Activated CD4-positive, alpha-beta T cell treated with anti-CD3 and anti-CD28 coated beads, Interleukin-2, amount 10 ng/mL, durations not matched to agents 7 days and 5 days (primary cell): Measurements from ENCODE around the gene E2F7. TPM values are rescaled to one million over a fixed set of nuclear protein-coding genes. Genes with fewer than 3 reads are reported as not detected.
"Not testable (repeated sequence)": the region's sequence is repeated elsewhere in the genome, so short reads cannot be mapped to it uniquely, and the experiment has no call there.

Experiments
- CTCF ChIA-PET: fragments of 350-600 bp; sonication (Branson Sonifier 250); formaldehyde crosslinking; loops from one replicate; lab custom pipeline; 2021; ENCODE audit warnings: antibody characterized with exemption; lab: Charles Lee
- POLR2A ChIA-PET: fragments of 350-600 bp; sonication (Branson Sonifier 250); formaldehyde crosslinking; loops from one replicate; lab custom pipeline; 2021; ENCODE audit warnings: antibody characterized with exemption; lab: Charles Lee
- DNase-seq: peaks from one replicate; pipeline ENCODE4 v3.0.0-alpha.2; 2020
- H3K27ac Mint-ChIP-seq: one replicate; pipeline ENCODE4 v1.8.0; 2021; ENCODE audit warnings: mild to moderate bottlenecking, moderate library complexity, mixed read lengths
- H3K27me3 Mint-ChIP-seq: one replicate; pipeline ENCODE4 v1.8.0; 2021; ENCODE audit warnings: mixed read lengths
- H3K36me3 Mint-ChIP-seq: one replicate; pipeline ENCODE4 v1.8.0; 2021; ENCODE audit warnings: low read depth, mixed read lengths
- H3K4me1 Mint-ChIP-seq: one replicate; pipeline ENCODE4 v1.8.0; 2021; ENCODE audit warnings: mixed read lengths
- H3K4me3 Mint-ChIP-seq: one replicate; pipeline ENCODE4 v1.8.0; 2021; ENCODE audit warnings: mild to moderate bottlenecking, moderate library complexity, mixed read lengths
- H3K9me3 Mint-ChIP-seq: one replicate; pipeline ENCODE4 v1.8.0; 2021; ENCODE audit warnings: mixed read lengths
- total RNA-seq, 2 experiments: library from RNA; stranded (reverse); gene quantifications; one replicate each; pipeline ENCODE4 v1.2.3, GENCODE V29; 2021

E2F7 gene
- total RNA-seq, 2 experiments from 2014 or later: 29.4 to 32.6 TPM

DNA sequence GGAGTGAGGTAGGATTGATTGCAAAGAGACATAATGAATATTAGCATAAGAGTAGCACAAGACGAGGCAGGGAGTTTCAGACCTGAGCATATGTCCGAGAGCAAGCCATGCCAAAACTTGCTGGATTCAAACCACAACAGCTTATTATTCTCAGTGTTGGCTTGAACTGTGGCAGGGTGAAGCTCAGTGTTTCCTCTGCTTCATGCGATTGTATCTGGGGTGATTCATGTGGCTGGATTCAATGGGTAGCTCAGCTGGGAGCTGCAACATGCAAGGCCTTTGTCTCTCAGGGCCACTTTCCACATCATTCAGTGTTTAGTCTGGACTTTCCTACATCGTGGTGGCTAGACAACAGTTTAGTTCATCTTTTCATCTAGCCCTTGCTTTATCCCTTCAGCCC is 22.1 kb upstream of the E2F7 start:
- Mint-ChIP-seq H3K4me3 (no peak overlapping the region), H3K27ac (no peak overlapping the region), H3K9me3 (no peaks in the 10 kb centered on the region), H3K4me1 (no peaks in the 10 kb centered on the region), H3K27me3 (peaks cover 2% of the 10 kb centered on the region), H3K36me3 (no peaks in the 10 kb centered on the region)
- ChIA-PET POLR2A (no interaction called here), CTCF (no interaction called here)
- no peak for DNase-seq

DNA sequence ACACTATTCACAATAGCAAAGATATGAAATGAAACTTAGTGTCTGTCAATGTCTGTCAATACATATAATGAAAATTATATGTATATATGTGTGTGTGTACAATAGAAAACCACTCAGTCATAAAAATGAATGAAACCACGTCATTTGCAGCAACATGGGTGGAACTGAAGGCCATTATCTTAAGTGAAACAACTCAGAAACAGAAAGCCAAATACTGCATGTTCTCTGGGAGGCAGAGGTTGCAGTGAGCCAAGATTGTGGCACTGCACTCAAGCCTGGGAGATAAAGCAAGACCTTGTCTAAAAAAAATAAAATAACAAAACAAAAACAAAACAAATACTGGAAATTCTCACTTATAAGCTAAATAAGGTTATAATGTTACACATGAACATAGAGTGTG is 16.7 kb upstream of the E2F7 start:
- peaks cover 4% of the 10 kb centered on the region for H3K27me3 Mint-ChIP-seq
- H3K4me3 Mint-ChIP-seq: no peak overlapping the region
- CTCF ChIA-PET: no interaction called here

DNA sequence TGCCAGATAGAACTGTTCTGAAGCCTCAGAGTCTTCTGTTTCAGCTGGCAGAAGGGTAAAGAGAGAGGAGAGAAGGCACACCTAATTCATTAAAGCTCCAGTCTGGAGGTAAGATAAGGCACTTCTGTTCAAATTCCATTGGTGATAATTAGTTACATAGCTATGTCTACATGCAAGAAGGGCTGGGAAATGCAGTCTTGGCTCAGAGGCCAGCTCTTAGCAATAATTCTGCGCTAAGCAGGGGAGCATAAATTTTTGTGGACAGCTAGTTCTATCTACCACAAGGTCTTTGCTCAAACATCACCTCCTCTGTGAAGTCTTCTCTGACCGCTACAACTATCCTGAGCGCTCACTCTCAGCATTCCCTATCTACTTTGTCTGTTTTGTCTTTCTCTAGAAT is 14.3 kb upstream of the E2F7 start:
- Mint-ChIP-seq H3K27ac (no peak overlapping the region), H3K4me3 (no peak overlapping the region), H3K9me3 (no peaks in the 10 kb centered on the region), H3K4me1 (no peaks in the 10 kb centered on the region), H3K27me3 (peaks cover 10% of the 10 kb centered on the region), H3K36me3 (no peaks in the 10 kb centered on the region)
- ChIA-PET POLR2A (no interaction called here), CTCF (no interaction called here)
- no peak for DNase-seq

More for the DNA sequence above, 16.7 kb upstream of the E2F7 start:
- no peaks in the 10 kb centered on the region for H3K9me3 Mint-ChIP-seq
- POLR2A ChIA-PET: no interaction called here
- H3K27ac Mint-ChIP-seq: no peak overlapping the region
- H3K4me1 Mint-ChIP-seq: no peaks in the 10 kb centered on the region
- DNase-seq: no peak
- no peaks in the 10 kb centered on the region for H3K36me3 Mint-ChIP-seq

DNA sequence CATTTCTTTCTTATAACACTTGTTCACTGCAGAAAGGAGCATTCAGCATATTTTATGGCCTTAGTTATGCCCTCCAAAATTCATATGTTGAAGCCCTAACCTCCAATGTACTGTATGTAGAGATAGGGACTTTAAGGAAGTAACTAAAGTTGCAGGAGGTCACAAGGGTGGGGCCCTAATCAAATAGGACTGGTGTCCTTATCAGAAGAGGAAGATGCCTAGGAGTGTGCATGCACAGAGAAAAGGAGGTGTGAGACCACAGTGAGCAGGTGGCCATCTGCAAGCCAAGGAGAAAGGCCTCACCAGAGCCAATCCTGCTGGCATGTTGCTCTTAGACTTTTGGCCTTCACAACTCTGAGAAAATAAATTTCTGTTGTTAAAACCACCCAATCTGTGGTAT is 12.9 kb upstream of the E2F7 start:
- H3K27me3 Mint-ChIP-seq: peaks cover 10% of the 10 kb centered on the region
- DNase-seq: no peak
- no peaks in the 10 kb centered on the region for H3K4me1 Mint-ChIP-seq
- no peaks in the 10 kb centered on the region for H3K9me3 Mint-ChIP-seq
- ChIA-PET POLR2A (no interaction called here), CTCF (no interaction called here)
- no peak overlapping the region for H3K4me3 Mint-ChIP-seq
- H3K27ac Mint-ChIP-seq: no peak overlapping the region
- no peaks in the 10 kb centered on the region for H3K36me3 Mint-ChIP-seq

DNA sequence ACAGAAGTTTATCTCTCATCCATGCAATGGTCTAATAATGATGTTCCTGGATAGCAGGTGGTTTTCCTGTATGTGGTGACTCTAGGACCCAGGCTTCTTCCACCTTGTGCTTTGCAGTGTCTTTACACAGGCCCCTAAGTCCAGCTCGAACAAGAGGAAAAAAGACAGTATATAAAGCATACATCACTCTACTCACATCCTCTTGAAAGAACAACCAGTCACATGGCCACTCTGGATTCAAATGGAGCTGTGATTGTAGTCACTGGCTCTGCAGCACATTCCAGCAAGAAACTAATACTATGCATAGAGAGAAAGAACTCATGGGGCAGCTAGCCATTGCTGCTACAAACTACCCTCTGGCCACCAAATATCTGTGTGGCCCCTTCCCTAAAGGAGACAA is 11.5 kb upstream of the E2F7 start:
- ChIA-PET POLR2A (no interaction called here), CTCF (no interaction called here)
- H3K27me3 Mint-ChIP-seq: peaks cover 10% of the 10 kb centered on the region
- H3K9me3 Mint-ChIP-seq: no peaks in the 10 kb centered on the region
- H3K4me3 Mint-ChIP-seq: no peak overlapping the region
- H3K27ac Mint-ChIP-seq: no peak overlapping the region
- no peak for DNase-seq
- H3K36me3 Mint-ChIP-seq: no peaks in the 10 kb centered on the region
- no peaks in the 10 kb centered on the region for H3K4me1 Mint-ChIP-seq

DNA sequence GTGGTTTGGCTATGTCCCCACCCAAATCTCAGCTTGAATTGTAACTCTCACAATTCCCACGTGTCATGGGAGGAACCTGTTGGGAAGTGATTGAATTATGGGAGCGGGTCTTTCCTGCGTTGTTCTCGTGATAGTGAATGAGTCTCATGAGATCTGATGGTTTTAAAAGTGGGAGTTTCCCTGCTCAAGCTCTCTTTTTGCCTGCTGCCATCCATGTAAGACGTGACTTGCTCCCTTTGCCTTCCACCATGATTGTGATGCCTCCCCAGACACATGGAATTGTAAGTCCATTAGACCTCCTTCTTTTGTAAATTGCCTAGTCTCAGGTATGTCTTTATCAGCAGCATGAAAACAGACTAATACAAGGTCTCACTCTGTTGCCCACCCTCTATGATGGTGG is 8.5 kb upstream of the E2F7 start:
- H3K27ac Mint-ChIP-seq, H3K36me3 Mint-ChIP-seq: not testable (repeated sequence)
- CTCF ChIA-PET: interaction anchor here (1.1 kb wide), 1 partner anchor 18 kb away, joined by 3 read pairs; no protein-coding TSS in a partner anchor

DNA sequence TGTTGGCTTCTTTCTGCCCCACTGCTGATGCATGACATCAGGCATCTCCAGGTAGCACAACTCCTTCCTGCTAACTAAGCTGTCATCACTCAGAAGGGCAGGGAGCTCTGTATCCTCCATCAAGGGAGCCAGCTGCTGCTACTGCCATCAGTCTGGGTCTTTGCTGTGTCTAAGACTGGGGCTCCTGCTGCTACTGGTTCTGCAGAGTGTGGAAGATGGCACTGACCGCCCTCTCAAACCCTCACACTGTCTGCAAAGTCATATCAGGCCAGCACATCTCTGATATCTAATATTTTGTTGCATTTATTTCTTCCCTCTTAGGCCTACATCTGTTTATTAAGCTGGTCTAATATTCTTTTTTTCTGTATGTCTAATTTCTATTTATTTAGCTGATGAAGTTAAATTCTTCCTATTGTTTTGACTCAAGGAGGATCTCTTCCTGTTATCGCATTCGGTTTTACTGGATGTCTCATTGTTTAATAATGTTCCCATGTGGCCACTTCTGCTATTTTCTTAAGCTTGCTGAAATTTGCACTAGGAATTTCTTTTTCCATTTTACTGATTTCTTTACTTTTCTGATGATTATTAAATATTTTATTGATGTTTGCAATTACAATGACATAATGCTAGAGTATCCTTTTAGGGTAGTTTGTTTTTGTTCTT is 7.6 kb upstream of the E2F7 start:
- POLR2A ChIA-PET: no interaction called here
- peaks cover 6% of the 10 kb centered on the region for H3K4me1 Mint-ChIP-seq
- CTCF ChIA-PET: interaction anchor here (1.1 kb wide), 1 partner anchor 17 kb away, joined by 3 read pairs; no protein-coding TSS in a partner anchor

More for the DNA sequence above, 8.5 kb upstream of the E2F7 start:
- H3K27me3 Mint-ChIP-seq: peaks cover 17% of the 10 kb centered on the region
- H3K9me3 Mint-ChIP-seq, POLR2A ChIA-PET, H3K4me3 Mint-ChIP-seq, DNase-seq, H3K4me1 Mint-ChIP-seq: not testable (repeated sequence)

DNA sequence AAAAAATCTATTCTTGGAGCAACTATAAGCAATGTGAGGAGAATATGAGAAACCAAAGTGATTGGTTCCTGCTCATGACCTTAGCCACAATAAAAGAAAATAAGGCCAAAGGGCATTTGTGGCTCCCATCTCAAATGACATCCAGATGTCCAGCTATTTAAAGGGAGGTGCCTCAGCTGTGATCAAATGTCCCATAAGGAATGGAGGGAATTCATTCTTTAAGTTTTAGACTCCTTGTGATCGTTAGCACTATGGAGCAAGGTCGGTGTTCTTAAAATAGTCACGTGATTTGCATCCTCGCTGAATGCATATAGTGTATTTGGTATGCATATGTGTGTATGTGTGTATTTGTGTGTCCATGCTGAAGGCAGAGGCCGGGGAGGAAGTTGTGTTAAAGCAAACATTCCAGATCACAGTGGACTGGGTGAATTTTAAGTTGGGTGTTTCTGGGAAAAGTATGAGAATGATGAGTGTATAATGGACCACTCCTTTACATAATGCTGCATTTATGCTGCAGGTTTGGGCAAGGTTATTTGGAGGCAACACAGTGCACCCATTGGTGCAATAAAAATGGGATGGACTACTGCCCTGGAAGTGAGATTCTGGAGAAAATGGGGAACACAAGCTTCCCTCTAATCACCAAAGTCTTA is 5.6 kb upstream of the E2F7 start:
- no peaks in the 10 kb centered on the region for H3K9me3 Mint-ChIP-seq
- H3K36me3 Mint-ChIP-seq: no peaks in the 10 kb centered on the region
- no peak overlapping the region for H3K27ac Mint-ChIP-seq
- H3K4me3 Mint-ChIP-seq: no peak overlapping the region
- peaks cover 12% of the 10 kb centered on the region for H3K4me1 Mint-ChIP-seq
- peaks cover 16% of the 10 kb centered on the region for H3K27me3 Mint-ChIP-seq
- ChIA-PET CTCF (interaction anchor here (1.2 kb wide), 1 partner anchor 12 kb away, joined by 3 read pairs; no protein-coding TSS in a partner anchor), POLR2A (no interaction called here)
- DNase-seq: no peak

More for the DNA sequence above, 7.6 kb upstream of the E2F7 start:
- Mint-ChIP-seq H3K27ac (no peak overlapping the region), H3K36me3 (no peaks in the 10 kb centered on the region), H3K9me3 (no peaks in the 10 kb centered on the region), H3K27me3 (peaks cover 19% of the 10 kb centered on the region), H3K4me3 (no peak overlapping the region)
- no peak for DNase-seq

DNA sequence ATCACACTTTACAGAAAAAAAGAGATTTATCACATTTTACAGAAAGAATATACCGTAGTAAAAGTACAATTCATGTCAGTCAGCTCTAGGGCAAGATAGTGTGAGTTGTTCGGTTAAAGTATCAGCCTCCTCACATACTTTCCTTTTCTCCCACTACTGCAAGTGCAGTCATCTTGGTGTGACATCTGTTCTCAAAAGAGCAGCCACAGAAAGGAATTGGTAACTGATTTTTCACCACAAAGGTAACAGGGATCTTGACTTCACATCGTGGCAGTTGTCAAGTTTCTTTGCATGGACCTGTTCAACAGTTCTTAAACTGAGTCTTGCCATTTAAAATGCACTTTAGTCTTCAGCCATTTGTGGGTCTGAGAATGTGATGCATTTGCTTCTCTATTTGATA is 5.0 kb upstream of the E2F7 start:
- Mint-ChIP-seq H3K27me3 (peaks cover 15% of the 10 kb centered on the region), H3K27ac (no peak overlapping the region), H3K36me3 (no peaks in the 10 kb centered on the region), H3K9me3 (no peaks in the 10 kb centered on the region), H3K4me3 (no peak overlapping the region), H3K4me1 (peaks cover 12% of the 10 kb centered on the region)
- POLR2A ChIA-PET: no interaction called here
- CTCF ChIA-PET: interaction anchor here (1.2 kb wide), 1 partner anchor 11 kb away, joined by 3 read pairs; no protein-coding TSS in a partner anchor
- DNase-seq: no peak

DNA sequence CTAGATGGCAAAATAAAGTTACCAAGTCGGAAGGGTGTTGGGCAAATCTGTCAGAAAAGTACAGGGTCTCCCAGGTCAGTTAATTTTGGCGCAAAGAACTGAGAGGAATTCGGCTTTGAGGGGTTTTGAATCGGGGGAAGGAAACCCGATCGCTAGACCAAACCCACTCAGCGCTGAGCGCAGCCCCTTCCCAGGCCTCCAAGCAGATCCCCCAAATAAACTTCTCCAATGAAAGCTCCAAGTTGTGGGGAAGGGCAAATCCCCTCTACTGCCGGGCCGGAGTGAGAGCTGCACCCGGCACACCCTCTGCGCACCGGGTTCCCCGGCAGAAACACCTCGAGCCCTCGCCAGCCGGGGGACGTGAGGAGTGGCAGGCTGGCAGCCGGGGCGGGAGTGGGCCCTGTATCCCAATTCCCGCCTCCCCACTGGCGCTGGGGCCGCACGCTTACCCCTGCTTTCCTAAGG is 441 bp downstream of the E2F7 start:
- peaks cover 13% of the 10 kb centered on the region for H3K27me3 Mint-ChIP-seq
- CTCF ChIA-PET: no interaction called here
- H3K9me3 Mint-ChIP-seq: no peaks in the 10 kb centered on the region
- peak overlapping the region; percentile 83 for H3K27ac Mint-ChIP-seq
- peaks cover 46% of the 10 kb centered on the region for H3K4me1 Mint-ChIP-seq
- POLR2A ChIA-PET: no interaction called here
- peak overlapping the region; percentile 84 for H3K4me3 Mint-ChIP-seq
- DNase-seq: peak; percentile 29
- peaks cover 38% of the 10 kb centered on the region for H3K36me3 Mint-ChIP-seq

DNA sequence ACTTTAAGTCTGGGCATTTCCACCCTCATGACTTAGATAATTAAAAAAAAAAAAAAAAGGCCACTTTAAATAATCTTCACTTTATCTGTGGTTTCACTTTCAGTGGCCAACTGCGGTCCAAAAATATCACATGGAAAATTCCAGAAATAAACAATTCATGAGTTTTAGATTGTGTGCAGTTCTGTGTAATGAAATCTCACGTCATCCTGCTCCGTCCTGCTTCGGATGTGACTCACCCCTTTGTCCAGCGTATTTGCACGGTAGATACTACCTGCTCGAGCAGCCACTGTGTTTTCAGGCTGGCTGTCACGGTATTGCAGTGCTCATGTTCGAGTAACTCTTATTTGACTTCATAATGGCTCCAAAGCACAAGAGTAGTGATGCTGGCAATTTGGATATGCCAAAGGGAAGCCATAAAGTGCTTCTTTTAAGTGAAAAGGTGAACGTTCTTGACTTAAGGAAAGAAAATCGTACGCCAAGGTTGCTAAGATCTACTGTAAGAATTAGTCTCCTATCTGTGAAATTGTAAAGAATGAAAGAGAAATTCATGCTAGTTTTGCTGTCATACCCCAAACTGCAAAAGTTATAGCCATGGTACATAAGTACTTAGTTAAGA is 2.4 kb downstream of the E2F7 start:
- CTCF ChIA-PET: no interaction called here
- Mint-ChIP-seq H3K36me3 (peaks cover 53% of the 10 kb centered on the region), H3K4me3 (peak overlapping the region; percentile 1), H3K27me3 (peaks cover 3% of the 10 kb centered on the region), H3K9me3 (no peaks in the 10 kb centered on the region), H3K27ac (no peak overlapping the region), H3K4me1 (peaks cover 46% of the 10 kb centered on the region)
- POLR2A ChIA-PET: no interaction called here
- no peak for DNase-seq

DNA sequence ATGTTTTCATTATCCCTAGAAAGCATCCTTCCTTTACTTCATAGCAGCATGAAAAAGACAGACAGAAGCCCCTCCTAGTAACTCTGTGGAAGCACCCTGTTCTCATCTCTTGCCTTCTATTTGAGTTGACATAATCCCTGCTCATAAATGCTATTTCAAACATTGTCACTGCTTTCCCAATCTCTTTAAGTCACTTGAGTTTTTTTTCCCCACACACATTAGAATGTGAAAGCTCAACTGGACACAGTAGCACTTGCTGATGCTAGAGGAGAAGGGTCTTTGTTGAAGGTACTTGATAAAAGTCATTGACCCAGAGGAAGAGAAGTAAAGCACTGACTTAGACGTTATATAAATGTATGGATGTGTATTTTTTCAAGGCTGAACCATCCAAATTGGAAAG is 3.0 kb downstream of the E2F7 start:
- H3K27ac Mint-ChIP-seq: no peak overlapping the region
- CTCF ChIA-PET: no interaction called here
- peaks cover 59% of the 10 kb centered on the region for H3K36me3 Mint-ChIP-seq
- peaks cover 46% of the 10 kb centered on the region for H3K4me1 Mint-ChIP-seq
- no peaks in the 10 kb centered on the region for H3K27me3 Mint-ChIP-seq
- no peak for DNase-seq
- POLR2A ChIA-PET: no interaction called here
- no peaks in the 10 kb centered on the region for H3K9me3 Mint-ChIP-seq
- no peak overlapping the region for H3K4me3 Mint-ChIP-seq

DNA sequence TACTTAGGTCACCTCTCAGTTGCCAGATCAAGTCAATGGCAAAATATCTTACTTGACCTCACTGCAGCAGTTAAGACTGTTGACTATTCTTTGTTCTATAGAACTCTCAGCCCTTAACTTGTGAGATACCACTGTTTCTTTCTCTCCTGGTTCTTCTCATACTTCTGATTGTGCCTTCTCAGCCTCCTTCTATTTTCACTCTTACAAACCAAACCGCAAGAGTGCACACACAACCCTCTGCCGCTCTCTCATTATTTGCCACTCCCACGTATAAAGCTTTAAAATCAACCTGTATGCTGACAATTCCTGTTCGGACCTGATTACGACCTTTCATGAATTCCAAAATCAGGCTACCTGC is 4.5 kb downstream of the E2F7 start:
- peaks cover 65% of the 10 kb centered on the region for H3K36me3 Mint-ChIP-seq
- no peaks in the 10 kb centered on the region for H3K9me3 Mint-ChIP-seq
- ChIA-PET CTCF (no interaction called here), POLR2A (no interaction called here)
- H3K4me3 Mint-ChIP-seq: no peak overlapping the region
- no peak for DNase-seq
- no peaks in the 10 kb centered on the region for H3K27me3 Mint-ChIP-seq
- peaks cover 39% of the 10 kb centered on the region for H3K4me1 Mint-ChIP-seq
- H3K27ac Mint-ChIP-seq: no peak overlapping the region
